Measurements from ENCODE around the gene ZBTB17. TPM values are rescaled to one million over a fixed set of nuclear protein-coding genes. Genes with fewer than 3 reads are reported as not detected.

The ZBTB17 gene
- total and polyA plus RNA-seq, 9 of the 15 experiments (the other 6 are each of a cell fraction or from before 2014, with no cell fraction given), result 1.1 to 53.4 (median 29.6) TPM

DNA sequence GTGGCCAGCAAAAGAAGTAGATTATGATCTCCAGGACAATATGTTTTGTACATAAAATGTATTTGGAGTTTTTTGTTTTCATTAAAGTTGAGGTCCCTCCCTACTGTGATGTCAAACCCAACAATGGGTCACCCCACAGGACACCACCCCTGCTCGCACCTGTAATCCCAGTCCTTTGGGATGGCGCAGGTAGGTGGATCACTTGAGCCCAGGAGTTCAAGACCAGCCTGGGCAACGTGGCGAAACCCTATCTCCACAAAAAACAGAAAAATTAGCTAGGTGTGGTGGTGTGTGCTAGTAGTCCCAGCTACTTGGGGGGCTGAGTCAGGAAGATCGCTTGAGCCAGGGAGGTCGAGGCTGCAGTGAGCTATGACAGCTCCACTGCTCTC lies 9.0 kb downstream of the ZBTB17 start:
- Histone ChIP-seq H3K4me1 (replicated peaks in 1 of 2; ENCODE audit: control insufficient read depth in 2 of 2, insufficient read depth in 2 of 2, low read length in 2 of 2) (no peaks in the 10 kb centered on the region; a peak in 1 of 5 replicates), H3K4me2 (ENCODE audit: insufficient read depth, low read length) (no peak overlapping the region), H3K9me3 (replicated peaks; ENCODE audit: control insufficient read depth, insufficient read depth, low read depth, low read length) (no peaks in the 10 kb centered on the region), H3K9me1 (ENCODE audit: control insufficient read depth, insufficient read depth, low read length) (no peaks in the 10 kb centered on the region), H3K4me3 (no peak overlapping the region), H3K79me2 (ENCODE audit: control insufficient read depth, insufficient read depth, low read length) (peaks cover 41% of the 10 kb centered on the region), H3K9ac (ENCODE audit: insufficient read depth in 1 of 2, low read depth in 2 of 2, low read length in 2 of 2) (no peak overlapping the region), H3K36me3 (ENCODE audit: control insufficient read depth, insufficient read depth, low read length) (peaks cover 55% of the 10 kb centered on the region), H3K27ac (ENCODE audit: extremely low read depth, low read depth, low read length) (no peak overlapping the region), H3K27me3 (ENCODE audit: control insufficient read depth in 2 of 2, insufficient read depth in 2 of 2, low read length in 2 of 2) (no peaks in the 10 kb centered on the region), H2AFZ (ENCODE audit: low read depth, low read length) (no peak overlapping the region), H4K20me1 (replicated peaks; ENCODE audit: control insufficient read depth, insufficient read depth, low read length) (no peaks in the 10 kb centered on the region)
- no peak for FAIRE-seq
- ChIA-PET POLR2A (interaction anchor here (0.7 to 1.6 kb wide), 3 partner anchors 10 to 159 kb away, joined by 3 to 6 read pairs (median 3); no protein-coding TSS in a partner anchor), CTCF (ENCODE audit: low intra/inter-chr PET ratio) (no interaction called here)
- TF ChIP-seq ZNF589 (CRISPR knock-in tag; IDR thresholded peaks at IDR 0.05; ENCODE audit: low read depth), result no peak
- TF ChIP-seq ZBED1 (IDR thresholded peaks at IDR 0.05), result no peak
- no peak for TF ChIP-seq PHF8 (IDR thresholded peaks at IDR 0.05; ENCODE audit: borderline replicate concordance, low read length)
- TF ChIP-seq STAT5A (IDR thresholded peaks at IDR 0.05; ENCODE audit: borderline replicate concordance, low read length), result no peak
- in situ Hi-C loops (cut with MboI), result no loop called here
- no peak for ATAC-seq
- BruUV-seq (replicated peaks), result no TSS peak
- no peak for DNase-seq (ENCODE audit: extremely low read depth in 1 of 4, low spot score in 3 of 4)
- intact Hi-C loops (cut with micrococcal nuclease), result no loop called here
- WGBS (ENCODE audit: insufficient coverage, low coverage, missing lambda C conversion rate), result 93% methylated on average over 6 of the region's 6 CpGs

DNA sequence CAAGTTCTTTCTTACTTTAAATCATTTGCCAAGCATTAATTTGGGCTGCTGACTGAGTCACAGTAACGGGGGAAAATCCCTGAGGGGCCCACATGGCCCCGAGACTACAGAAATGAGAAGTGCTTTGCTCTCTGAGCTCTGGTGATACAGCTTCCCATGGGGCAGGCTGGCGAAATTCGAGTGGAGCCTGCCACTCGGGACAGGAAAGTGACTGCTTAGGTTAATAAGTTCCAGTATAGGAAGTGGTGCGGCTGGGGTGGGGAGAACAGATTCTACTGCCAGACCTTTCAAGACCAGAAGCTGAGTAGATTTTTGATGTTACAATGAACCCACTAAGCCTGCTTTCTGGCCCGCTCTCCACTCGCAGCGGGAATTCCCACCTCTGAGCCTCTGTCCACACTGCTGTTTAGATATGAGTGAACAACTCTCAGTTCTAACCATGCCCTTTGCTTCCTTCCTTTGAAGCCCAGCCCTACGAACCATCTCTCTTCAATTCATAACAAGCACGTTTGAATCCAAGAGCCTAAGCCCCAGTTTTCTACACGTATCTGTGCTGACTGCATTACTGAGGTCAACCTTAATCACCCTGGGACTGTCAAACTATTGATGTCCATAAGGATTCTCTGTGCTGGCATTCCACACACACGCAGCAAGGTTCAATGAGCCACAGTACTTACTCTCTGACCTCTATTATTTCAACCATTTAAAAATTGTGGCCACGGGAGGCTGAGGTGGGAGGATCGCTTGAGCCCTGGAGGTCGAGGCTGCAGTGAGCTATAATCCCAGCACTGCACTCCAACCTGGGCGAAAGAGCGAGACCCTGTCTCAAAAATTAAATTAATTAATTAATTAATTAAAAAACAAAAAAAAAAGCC lies 9.6 kb downstream of the ZBTB17 start:
- FAIRE-seq, result no peak
- in situ Hi-C loops (cut with MboI) (no loop called here), intact Hi-C loops (cut with micrococcal nuclease) (no loop called here)
- H3K4me3 ChIP-seq, result no peak overlapping the region
- CTCF ChIA-PET (ENCODE audit: low intra/inter-chr PET ratio), result no interaction called here
- no peak overlapping the region for H2AFZ ChIP-seq (ENCODE audit: low read depth, low read length)
- no peaks in the 10 kb centered on the region for H4K20me1 ChIP-seq (replicated peaks; ENCODE audit: control insufficient read depth, insufficient read depth, low read length)
- H3K4me2 ChIP-seq (ENCODE audit: insufficient read depth, low read length), result no peak overlapping the region
- peak overlapping the region in 1 of 2 experiments; percentile 1; a peak in 1 of 4 replicates for H3K9ac ChIP-seq (ENCODE audit: insufficient read depth in 1 of 2, low read depth in 2 of 2, low read length in 2 of 2)
- H3K9me3 ChIP-seq (replicated peaks; ENCODE audit: control insufficient read depth, insufficient read depth, low read depth, low read length), result no peaks in the 10 kb centered on the region
- BruUV-seq (replicated peaks), result no TSS peak
- no peaks in the 10 kb centered on the region; a peak in 1 of 5 replicates for H3K4me1 ChIP-seq (replicated peaks in 1 of 2; ENCODE audit: control insufficient read depth in 2 of 2, insufficient read depth in 2 of 2, low read length in 2 of 2)
- H3K9me1 ChIP-seq (ENCODE audit: control insufficient read depth, insufficient read depth, low read length), result no peaks in the 10 kb centered on the region
- POLR2A ChIA-PET, result interaction anchor here (0.7 to 1.6 kb wide), 3 partner anchors 9 to 158 kb away, joined by 3 to 6 read pairs (median 3); no protein-coding TSS in a partner anchor
- H3K27me3 ChIP-seq (ENCODE audit: control insufficient read depth in 2 of 2, insufficient read depth in 2 of 2, low read length in 2 of 2), result no peaks in the 10 kb centered on the region
- no peak for ATAC-seq
- peaks cover 43% of the 10 kb centered on the region for H3K79me2 ChIP-seq (ENCODE audit: control insufficient read depth, insufficient read depth, low read length)
- no peak overlapping the region; the same call in 2 of the 3 replicates for H3K27ac ChIP-seq (ENCODE audit: extremely low read depth, low read depth, low read length)
- no peak for DNase-seq (ENCODE audit: extremely low read depth in 1 of 4, low spot score in 3 of 4)
- 77% methylated on average over 18 of the region's 18 CpGs for WGBS (ENCODE audit: insufficient coverage, low coverage, missing lambda C conversion rate)
- peaks cover 56% of the 10 kb centered on the region; the same call in 2 of the 3 replicates for H3K36me3 ChIP-seq (ENCODE audit: control insufficient read depth, insufficient read depth, low read length)
- TF ChIP-seq ZNF780A (CRISPR knock-in tag; IDR thresholded peaks at IDR 0.05) (no peak), ZNF717 (CRISPR knock-in tag; IDR thresholded peaks at IDR 0.05) (no peak), ZNF197 (CRISPR knock-in tag; IDR thresholded peaks at IDR 0.05; ENCODE audit: low read depth) (no peak), XRCC3 (IDR thresholded peaks at IDR 0.05) (no peak), ZNF24 (IDR thresholded peaks at IDR 0.05) (no peak), HDAC6 (IDR thresholded peaks at IDR 0.05; ENCODE audit: low read depth, low read length) (no peak), ILK (tag; IDR thresholded peaks at IDR 0.05; ENCODE audit: borderline replicate concordance, low read depth) (no peak), ZNF41 (CRISPR knock-in tag; conservative IDR thresholded peaks at IDR 0.05) (no peak), TRIM24 (IDR thresholded peaks at IDR 0.05) (no peak), PHF8 (IDR thresholded peaks at IDR 0.05; ENCODE audit: borderline replicate concordance, low read length) (no peak), COPS2 (conservative IDR thresholded peaks at IDR 0.05) (no peak)
- TF ChIP-seq, protein P1, sequence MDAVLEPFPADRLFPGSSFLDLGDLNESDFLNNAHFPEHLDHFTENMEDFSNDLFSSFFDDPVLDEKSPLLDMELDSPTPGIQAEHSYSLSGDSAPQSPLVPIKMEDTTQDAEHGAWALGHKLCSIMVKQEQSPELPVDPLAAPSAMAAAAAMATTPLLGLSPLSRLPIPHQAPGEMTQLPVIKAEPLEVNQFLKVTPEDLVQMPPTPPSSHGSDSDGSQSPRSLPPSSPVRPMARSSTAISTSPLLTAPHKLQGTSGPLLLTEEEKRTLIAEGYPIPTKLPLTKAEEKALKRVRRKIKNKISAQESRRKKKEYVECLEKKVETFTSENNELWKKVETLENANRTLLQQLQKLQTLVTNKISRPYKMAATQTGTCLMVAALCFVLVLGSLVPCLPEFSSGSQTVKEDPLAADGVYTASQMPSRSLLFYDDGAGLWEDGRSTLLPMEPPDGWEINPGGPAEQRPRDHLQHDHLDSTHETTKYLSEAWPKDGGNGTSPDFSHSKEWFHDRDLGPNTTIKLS (IDR thresholded peaks at IDR 0.05; ENCODE audit: borderline replicate concordance, low read depth), result no peak

All from K562 (cell line).